ENCODE results near the gene CUBN. TPM values are rescaled to one million over a fixed set of nuclear protein-coding genes. Genes with fewer than 3 reads are reported as not detected.
"Not testable (repeated sequence)": the region's sequence is repeated elsewhere in the genome, so short reads cannot be mapped to it uniquely, and the experiment has no call there.

The CUBN gene
- total and polyA plus RNA-seq, 8 donors: 0.28 to 1.3 (median 0.66) TPM

DNA sequence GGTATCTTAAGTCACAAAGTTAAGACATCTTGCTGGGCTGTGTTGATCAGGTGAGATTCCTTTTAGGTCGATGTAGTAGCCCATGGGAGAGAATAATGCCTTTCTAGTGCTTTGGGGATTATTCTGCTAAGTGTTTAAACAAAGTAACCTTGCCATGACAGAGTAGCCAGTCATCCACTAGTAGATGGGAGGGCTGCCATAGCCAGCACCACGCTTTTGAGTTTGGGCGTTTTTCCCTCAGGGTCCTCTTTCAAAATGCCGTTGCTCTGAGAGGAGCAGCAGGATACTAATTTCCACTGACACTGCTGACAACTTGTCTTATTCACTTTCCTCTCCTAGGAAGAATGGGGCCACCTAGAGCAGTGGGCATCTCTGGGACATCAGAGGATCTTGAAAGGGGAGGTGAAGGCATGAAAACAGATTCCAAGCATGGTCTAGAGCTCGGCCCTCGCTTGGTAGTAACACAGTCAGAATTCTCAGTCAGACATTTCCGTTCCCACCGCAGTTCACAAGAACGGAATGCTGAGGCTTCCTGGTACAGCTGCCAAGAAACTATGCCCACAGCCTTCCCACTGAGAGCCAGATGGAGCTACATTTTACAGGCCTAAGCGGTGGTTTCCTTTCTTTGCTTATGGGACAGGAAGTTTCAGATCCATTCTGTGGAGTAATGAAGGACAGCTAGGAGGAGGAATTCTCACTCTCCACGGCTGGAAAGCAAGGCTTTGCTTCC lies 297.1 kb downstream of the CUBN start:
- TF ChIP-seq, protein P1, sequence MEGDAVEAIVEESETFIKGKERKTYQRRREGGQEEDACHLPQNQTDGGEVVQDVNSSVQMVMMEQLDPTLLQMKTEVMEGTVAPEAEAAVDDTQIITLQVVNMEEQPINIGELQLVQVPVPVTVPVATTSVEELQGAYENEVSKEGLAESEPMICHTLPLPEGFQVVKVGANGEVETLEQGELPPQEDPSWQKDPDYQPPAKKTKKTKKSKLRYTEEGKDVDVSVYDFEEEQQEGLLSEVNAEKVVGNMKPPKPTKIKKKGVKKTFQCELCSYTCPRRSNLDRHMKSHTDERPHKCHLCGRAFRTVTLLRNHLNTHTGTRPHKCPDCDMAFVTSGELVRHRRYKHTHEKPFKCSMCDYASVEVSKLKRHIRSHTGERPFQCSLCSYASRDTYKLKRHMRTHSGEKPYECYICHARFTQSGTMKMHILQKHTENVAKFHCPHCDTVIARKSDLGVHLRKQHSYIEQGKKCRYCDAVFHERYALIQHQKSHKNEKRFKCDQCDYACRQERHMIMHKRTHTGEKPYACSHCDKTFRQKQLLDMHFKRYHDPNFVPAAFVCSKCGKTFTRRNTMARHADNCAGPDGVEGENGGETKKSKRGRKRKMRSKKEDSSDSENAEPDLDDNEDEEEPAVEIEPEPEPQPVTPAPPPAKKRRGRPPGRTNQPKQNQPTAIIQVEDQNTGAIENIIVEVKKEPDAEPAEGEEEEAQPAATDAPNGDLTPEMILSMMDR (IDR thresholded peaks at IDR 0.05): no peak
- intact Hi-C loops (cut with DNase I): loop anchor here in 1 of 3 donors (5.0 kb wide), 1 partner anchor 425 kb away; no protein-coding TSS in a partner anchor
- 26 to 28% methylated on average over 11 of the region's 11 CpGs for WGBS, 2 donors
- no peak overlapping the region for H3K4me3 ChIP-seq
- peak; percentile 44 to 75 (median 68) for ATAC-seq
- no peaks in the 10 kb centered on the region for H3K9me3 ChIP-seq
- H3K27ac ChIP-seq: peak overlapping the region; percentile 5 to 92 (median 76)
- no peaks in the 10 kb centered on the region for H3K36me3 ChIP-seq
- H3K4me1 ChIP-seq: peaks cover 4 to 26% (median 12%) of the 10 kb centered on the region in 3 donors
- H3K27me3 ChIP-seq: no peaks in the 10 kb centered on the region
- peak in 4 of 6 donors; percentile 43 to 61 (median 60) for DNase-seq
- no peak for FAIRE-seq

DNA sequence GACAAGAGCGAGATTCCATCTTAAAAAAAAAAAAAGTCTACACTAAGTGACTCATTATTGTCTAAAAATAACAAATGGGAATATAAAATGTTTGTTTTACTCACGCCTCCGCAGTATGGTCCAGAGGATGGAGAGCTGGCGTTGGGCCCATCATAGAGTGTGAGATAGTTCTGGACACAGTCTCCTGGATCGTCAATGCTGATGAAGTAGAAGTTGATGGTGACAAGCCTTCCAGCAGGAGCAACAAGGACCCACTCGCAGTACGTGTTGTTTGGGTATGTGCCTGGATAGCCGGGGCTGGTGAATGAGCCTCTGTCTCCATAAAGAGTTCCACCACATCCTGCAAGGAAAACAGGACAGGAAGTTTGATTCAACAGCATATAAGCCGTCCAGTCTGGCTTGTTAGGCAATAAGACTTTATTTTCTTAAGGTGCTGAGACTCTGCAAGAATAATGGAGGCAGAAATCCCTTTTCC lies 300.9 kb downstream of the CUBN start:
- peak in 3 of 6 donors; percentile 30 to 60 (median 45) for DNase-seq
- no peak for FAIRE-seq

DNA sequence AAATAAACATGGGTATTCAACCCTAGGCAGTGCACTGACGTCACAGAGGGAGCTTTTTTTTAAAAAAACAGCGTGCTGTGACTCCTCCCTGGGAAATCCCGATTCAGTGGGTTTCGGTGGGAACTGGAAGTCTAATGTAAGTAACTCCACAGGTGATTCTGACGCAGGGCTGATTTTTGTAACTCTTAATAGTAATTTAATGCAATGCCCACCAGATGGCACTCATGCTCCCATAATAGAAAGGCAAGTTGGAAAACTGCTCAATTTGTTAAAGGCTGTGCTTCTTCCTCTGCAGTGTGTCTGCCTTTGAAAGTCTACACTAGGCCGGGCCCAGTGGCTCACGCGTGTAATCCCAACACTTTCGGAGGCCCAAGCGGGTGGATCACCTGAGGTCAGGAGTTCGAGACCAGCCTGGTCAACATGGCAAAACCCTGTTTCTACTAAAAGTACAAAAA lies 301.5 kb downstream of the CUBN start:
- H3K27ac ChIP-seq: peak overlapping the region; percentile 61 to 75 (median 68)
- H3K9me3 ChIP-seq: no peaks in the 10 kb centered on the region
- H3K4me1 ChIP-seq: peaks cover 4 to 22% (median 11%) of the 10 kb centered on the region in 3 donors
- intact Hi-C loops (cut with DNase I): no loop called here
- no peaks in the 10 kb centered on the region for H3K36me3 ChIP-seq
- FAIRE-seq: no peak
- H3K4me3 ChIP-seq: peak overlapping the region in 2 of 4 donors; percentile 16 to 24
- TF ChIP-seq, protein P1 (IDR thresholded peaks at IDR 0.05): peak; percentile 36 to 59 (median 42)
- WGBS, 2 donors: 5 to 7% methylated on average over 11 of the region's 11 CpGs
- peak in 5 of 6 donors; percentile 61 to 82 (median 76) for DNase-seq
- no peaks in the 10 kb centered on the region for H3K27me3 ChIP-seq
- ATAC-seq: peak; percentile 81 to 93 (median 90)

More for the DNA sequence above, 300.9 kb downstream of the CUBN start:
- peak overlapping the region in 1 of 4 donors; percentile 71 for H3K27ac ChIP-seq
- ATAC-seq: peak; percentile 20 to 51 (median 36)
- H3K9me3 ChIP-seq: no peaks in the 10 kb centered on the region
- H3K4me1 ChIP-seq: peaks cover 4 to 22% (median 12%) of the 10 kb centered on the region in 3 donors
- no peaks in the 10 kb centered on the region for H3K27me3 ChIP-seq
- H3K36me3 ChIP-seq: no peaks in the 10 kb centered on the region
- WGBS, 2 donors: 10 to 16% methylated on average over 9 of the region's 9 CpGs
- intact Hi-C loops (cut with DNase I): no loop called here
- no peak overlapping the region for H3K4me3 ChIP-seq
- TF ChIP-seq, protein P1 (IDR thresholded peaks at IDR 0.05): no peak

DNA sequence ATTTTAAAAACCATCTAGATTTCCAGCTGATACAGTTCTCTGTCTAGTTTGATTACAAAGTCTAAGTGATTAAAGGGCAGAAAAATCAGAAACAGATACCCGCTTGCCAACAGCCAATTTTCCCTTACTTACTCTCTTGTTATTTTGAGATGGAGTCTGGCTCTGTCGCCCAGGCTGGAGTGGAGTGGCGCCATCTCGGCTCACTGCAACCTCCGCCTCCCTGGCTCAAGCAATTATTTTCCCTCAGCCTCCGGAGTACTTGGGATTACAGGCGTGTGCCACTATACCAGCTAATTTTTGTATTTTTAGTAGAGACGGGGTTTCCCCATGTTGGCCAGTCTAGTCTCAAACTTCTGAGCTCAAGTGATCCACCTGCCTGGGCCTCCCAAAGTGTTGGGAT lies 302.1 kb downstream of the CUBN start:
- H3K36me3 ChIP-seq; FAIRE-seq; intact Hi-C loops (cut with DNase I); H3K9me3 ChIP-seq; H3K27me3 ChIP-seq; DNase-seq: not testable (repeated sequence)
- whole genome bisulfite sequencing, 2 donors: 37 to 42% methylated on average over 8 of the region's 8 CpGs
- peak; percentile 21 to 51 (median 44) for ATAC-seq
- peak overlapping the region; percentile 61 to 75 (median 68) for H3K27ac ChIP-seq
- peak overlapping the region in 2 of 4 donors; percentile 16 to 24 for H3K4me3 ChIP-seq
- peaks cover 3 to 21% (median 7%) of the 10 kb centered on the region in 3 donors for H3K4me1 ChIP-seq

DNA sequence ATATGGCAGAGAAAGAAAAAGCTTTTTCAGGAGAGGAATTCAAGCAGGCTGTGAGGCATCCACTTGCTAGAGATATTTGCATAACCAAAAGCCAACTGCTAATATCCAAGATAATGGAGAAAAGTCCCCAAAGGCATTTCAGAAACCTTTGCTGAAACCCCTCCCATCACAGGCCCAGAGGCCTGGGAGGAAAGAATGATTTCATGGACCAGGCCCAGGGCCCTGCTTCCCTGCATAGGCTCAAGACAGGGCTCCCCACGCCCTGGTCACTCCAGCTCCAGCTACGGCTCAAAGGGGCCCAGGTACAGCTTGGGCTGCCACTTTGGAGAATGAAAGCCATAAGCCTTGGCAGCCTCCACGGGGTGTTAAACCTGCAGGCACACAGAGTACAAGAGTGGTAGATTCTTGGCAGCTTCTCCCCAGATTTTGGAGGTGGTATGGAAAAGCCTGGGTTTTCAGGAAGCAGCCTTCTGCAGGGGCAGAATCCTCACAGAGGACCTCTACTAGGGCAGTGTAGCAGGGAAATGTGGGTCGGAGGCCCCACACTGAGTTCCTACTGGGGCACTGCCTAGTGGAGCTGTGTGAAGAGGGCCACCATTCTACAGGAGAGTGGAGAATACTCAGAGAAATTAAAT lies 306.8 kb downstream of the CUBN start:
- H3K4me1 ChIP-seq: no peaks in the 10 kb centered on the region
- ATAC-seq (no peak), DNase-seq (no peak), FAIRE-seq (no peak)
- no peaks in the 10 kb centered on the region for H3K27me3 ChIP-seq
- no peak overlapping the region for H3K4me3 ChIP-seq
- H3K36me3 ChIP-seq: no peaks in the 10 kb centered on the region
- WGBS, 2 donors: 89 to 93% methylated on average over 4 of the region's 4 CpGs
- H3K27ac ChIP-seq: no peak overlapping the region
- no peaks in the 10 kb centered on the region for H3K9me3 ChIP-seq
- TF ChIP-seq, protein P1 (IDR thresholded peaks at IDR 0.05): no peak
- intact Hi-C loops (cut with DNase I): loop anchor here in 1 of 3 donors (5.0 kb wide), 1 partner anchor 429 kb away; no protein-coding TSS in a partner anchor

Data from pancreas (tissue), 10 donors.